Body of pancreas (tissue), 4 donors: Measurements from ENCODE around the gene NUP205. TPM values are rescaled to one million over a fixed set of nuclear protein-coding genes. Genes with fewer than 3 reads are reported as not detected.
"Not testable (repeated sequence)": the region's sequence is repeated elsewhere in the genome, so short reads cannot be mapped to it uniquely, and the experiment has no call there.

Experiments used
- ATAC-seq: fragments of 150-250 bp; one replicate; pipeline ENCODE4 v1.9.1; 2016
- DNase-seq, 4 donors: peaks; one replicate each; pipeline ENCODE4 v3.0.0-alpha.2; 2019
- H3K27ac ChIP-seq, 4 donors: fragments of 200-600 bp; sonication (generic); 1 replicate in 3 of 4; 2 replicates in 1 of 4; pipeline versions ENCODE4 v1.5.1 to v1.6.1; 2016 to 2019; ENCODE audit warnings: mild to moderate bottlenecking in 1 of 4, mixed read lengths in 1 of 4, moderate library complexity in 1 of 4
- H3K27me3 ChIP-seq, 2 donors: fragments of 200-600 bp; sonication (generic); one replicate each; pipeline ENCODE4 v1.6.0; 2016; ENCODE audit warnings: mild to moderate bottlenecking in 1 of 2
- H3K36me3 ChIP-seq, 2 donors: fragments of 200-600 bp; sonication (generic); replicated peaks in 1 of 2; 2 replicates each; pipeline ENCODE4 v1.5.1; 2016; ENCODE audit warnings: low read depth in 2 of 2; ENCODE audit not compliant: insufficient read depth in 1 of 2
- H3K4me1 ChIP-seq: fragments of 200-600 bp; sonication (generic); one replicate; pipeline ENCODE4 v1.6.0; 2016
- H3K4me3 ChIP-seq, 2 donors: fragments of 200-600 bp; sonication (generic); 1 replicate in 1 of 2; 2 replicates in 1 of 2; pipeline ENCODE4 v1.5.1; 2016 to 2019
- H3K9me3 ChIP-seq, 3 donors: fragments of 200-600 bp; sonication (generic); 1 replicate in 2 of 3; 2 replicates in 1 of 3; pipeline ENCODE4 v1.5.1; 2016
- POLR2A ChIP-seq, 3 donors: fragments of 450-650 bp; IDR thresholded peaks; one replicate each; pipeline ENCODE4 v1.6.1; 2016; ENCODE audit warnings: antibody characterized with exemption in 3 of 3, mild to moderate bottlenecking in 2 of 3
- WGBS, 2 donors: methylation state at CpG; one replicate each; pipeline ENCODE4 v1.1.5; 2017; 5-methylcytosine and 5-hydroxymethylcytosine counted together
- intact Hi-C: fragments of 100-400 bp; cut with DNase I; formaldehyde crosslinking; loops from one replicate; pipeline ENCODE4 v1.15.1; 2023
- total RNA-seq, 2 donors: library from RNA; depleted of rRNA; stranded (reverse); fragments of >200 nt; gene quantifications; one replicate each; pipeline ENCODE4 v1.1.0, GENCODE V29; 2016
- TF ChIP-seq, protein P1 (sequence below), 7 experiments: fragments of 450-650 bp in 4 of 7; fragments of 200-600 bp in 3 of 7; sonication (generic) in 3 of 7; IDR thresholded peaks; one replicate each; pipeline ENCODE4 v1.5.1; 2016 to 2019; ENCODE audit warnings: antibody characterized with exemption in 7 of 7

NUP205 gene
- total RNA-seq, 2 donors from 2014 or later: 13.7 to 24.4 TPM

DNA sequence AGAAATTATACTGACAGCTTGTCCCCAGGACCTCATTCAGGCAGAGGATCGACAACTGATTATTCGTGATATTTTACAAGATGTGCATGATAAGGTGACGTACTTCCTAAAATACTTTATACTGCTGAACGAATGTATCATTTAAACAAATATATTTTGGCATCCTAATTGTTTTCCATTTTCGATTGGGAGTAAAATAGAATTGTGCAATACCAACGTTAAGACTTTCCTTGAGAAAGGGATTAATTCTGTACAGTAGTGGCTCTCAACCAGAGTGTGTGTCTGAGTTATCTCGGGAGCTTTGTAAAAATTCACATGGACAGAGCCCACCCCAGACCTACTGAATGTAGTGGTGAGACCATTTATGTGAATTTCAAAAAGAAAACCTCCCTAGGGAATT is 60.8 kb downstream of the NUP205 start:
- TF ChIP-seq, protein P1, sequence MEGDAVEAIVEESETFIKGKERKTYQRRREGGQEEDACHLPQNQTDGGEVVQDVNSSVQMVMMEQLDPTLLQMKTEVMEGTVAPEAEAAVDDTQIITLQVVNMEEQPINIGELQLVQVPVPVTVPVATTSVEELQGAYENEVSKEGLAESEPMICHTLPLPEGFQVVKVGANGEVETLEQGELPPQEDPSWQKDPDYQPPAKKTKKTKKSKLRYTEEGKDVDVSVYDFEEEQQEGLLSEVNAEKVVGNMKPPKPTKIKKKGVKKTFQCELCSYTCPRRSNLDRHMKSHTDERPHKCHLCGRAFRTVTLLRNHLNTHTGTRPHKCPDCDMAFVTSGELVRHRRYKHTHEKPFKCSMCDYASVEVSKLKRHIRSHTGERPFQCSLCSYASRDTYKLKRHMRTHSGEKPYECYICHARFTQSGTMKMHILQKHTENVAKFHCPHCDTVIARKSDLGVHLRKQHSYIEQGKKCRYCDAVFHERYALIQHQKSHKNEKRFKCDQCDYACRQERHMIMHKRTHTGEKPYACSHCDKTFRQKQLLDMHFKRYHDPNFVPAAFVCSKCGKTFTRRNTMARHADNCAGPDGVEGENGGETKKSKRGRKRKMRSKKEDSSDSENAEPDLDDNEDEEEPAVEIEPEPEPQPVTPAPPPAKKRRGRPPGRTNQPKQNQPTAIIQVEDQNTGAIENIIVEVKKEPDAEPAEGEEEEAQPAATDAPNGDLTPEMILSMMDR (IDR thresholded peaks at IDR 0.05): no peak
- no peak for TF ChIP-seq POLR2A (IDR thresholded peaks at IDR 0.05)
- WGBS, 2 donors: 69 to 70% methylated on average over 7 of the region's 7 CpGs
- Histone ChIP-seq H3K9me3 (no peaks in the 10 kb centered on the region), H3K4me3 (no peak overlapping the region), H3K27ac (no peak overlapping the region), H3K4me1 (no peaks in the 10 kb centered on the region), H3K36me3 (peaks cover 0 to 11% of the 10 kb centered on the region in 2 donors), H3K27me3 (no peaks in the 10 kb centered on the region)
- intact Hi-C loops: no loop called here
- no peak for DNase-seq
- no peak for ATAC-seq

DNA sequence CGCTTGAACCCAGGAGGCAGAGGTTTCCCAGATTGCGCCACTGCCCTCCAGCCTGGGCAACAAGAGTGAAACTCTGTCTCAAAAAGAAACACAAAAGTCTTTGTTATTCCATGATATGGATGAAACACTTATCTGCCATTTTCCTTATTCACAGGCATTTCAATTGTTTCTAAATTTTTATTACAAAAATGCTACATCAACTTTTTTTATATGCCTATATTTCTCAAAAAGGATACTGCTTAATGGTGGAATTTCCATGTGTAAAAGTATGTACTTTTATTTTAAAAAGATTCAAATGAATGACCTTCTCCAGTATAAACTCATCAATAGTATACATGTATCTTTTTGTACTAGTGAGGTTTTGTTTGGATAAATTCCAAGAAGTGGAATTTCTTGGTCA is 62.7 kb downstream of the NUP205 start:
- ATAC-seq (no peak), DNase-seq (no peak)
- Histone ChIP-seq H3K27ac (no peak overlapping the region), H3K4me1 (no peaks in the 10 kb centered on the region), H3K9me3 (no peaks in the 10 kb centered on the region), H3K36me3 (peaks cover 0 to 11% of the 10 kb centered on the region in 2 donors), H3K4me3 (no peak overlapping the region), H3K27me3 (no peaks in the 10 kb centered on the region)
- WGBS, 2 donors: 97% methylated on average over 2 of the region's 2 CpGs
- intact Hi-C loops: no loop called here
- TF ChIP-seq POLR2A (IDR thresholded peaks at IDR 0.05): no peak
- TF ChIP-seq, protein P1 (IDR thresholded peaks at IDR 0.05): no peak

DNA sequence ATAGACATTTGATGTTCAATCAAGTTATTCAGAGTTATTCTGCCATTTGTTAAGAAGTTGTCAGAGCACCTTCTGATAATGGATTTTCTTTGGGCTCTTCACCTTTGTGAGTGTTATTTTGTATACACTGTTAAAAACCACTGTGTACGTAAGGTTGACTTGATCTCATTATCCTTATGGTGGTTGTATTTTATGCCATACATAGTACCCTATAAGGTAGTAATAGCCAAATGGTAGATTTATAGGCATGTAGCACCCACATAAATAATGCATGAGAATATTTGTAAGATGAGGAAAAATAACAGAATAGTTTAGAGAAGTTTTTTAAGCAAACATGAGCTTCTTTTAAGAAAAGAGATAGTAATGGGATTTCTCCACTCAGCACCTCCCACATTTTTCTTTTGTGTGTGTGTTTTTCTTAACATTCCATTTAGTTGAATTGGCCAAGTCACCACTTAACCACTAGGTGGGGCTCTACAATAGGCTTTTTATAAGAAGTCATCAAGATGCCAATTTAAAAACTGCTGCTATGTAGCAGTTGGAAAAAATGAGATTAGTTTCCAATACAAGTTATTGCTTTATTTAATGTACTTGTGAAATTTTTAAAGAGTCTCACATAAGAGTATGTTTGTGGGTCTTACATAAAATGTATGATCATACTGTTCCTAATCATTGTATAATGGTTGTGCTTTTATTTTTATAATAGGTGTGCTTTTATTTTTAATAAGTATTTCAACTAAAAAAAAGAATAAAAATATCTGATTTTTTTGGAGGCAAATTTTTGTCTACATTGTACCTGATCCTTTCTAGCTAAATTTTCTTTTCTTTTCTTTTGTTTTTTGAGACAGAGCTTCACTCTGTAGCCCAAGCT is 63.5 kb downstream of the NUP205 start:
- no peaks in the 10 kb centered on the region for H3K27me3 ChIP-seq
- TF ChIP-seq POLR2A (IDR thresholded peaks at IDR 0.05): no peak
- TF ChIP-seq, protein P1 (IDR thresholded peaks at IDR 0.05): peak; percentile 51 to 83 (median 75)
- no peak overlapping the region for H3K4me3 ChIP-seq
- H3K36me3 ChIP-seq: peaks cover 0 to 10% of the 10 kb centered on the region in 2 donors
- intact Hi-C loops: no loop called here
- peak; percentile 68 for ATAC-seq
- no peaks in the 10 kb centered on the region for H3K4me1 ChIP-seq
- WGBS, 2 donors: 22 to 42% methylated on average over 1 of the region's 1 CpG
- H3K27ac ChIP-seq: no peak overlapping the region
- H3K9me3 ChIP-seq: no peaks in the 10 kb centered on the region
- peak; percentile 36 to 70 (median 48) for DNase-seq

DNA sequence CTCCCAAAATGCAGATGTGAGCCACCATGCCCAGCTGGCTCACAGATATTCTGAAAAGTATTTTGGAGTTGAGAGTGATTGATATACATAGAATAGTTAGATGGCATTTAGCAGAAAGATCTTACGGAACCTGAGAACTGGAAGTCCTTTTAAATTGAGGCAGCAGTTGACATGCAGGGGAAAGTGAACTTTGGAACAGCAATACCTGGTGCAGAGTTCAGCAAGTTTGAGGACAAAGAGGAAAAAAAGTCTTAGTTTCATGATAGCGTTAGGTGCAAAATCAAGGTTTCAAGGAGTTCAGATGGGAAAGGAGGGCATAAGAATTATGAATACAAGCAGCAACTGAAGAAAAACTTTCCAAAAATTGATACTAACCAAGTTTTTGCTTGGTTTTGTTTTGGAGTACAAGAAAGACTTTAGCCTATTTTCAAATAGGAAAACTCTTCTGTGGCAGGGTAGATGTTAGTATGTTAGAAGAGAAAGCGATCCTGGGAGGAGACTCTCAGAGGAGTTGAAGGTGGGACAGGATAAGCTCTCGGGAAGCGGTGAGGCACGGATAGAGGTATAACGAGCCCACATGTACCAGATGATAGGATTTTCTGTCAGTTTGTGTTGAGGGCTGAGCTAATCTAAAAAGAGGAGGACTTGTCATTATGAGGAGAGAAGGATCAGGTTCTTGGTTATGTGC is 76.6 kb downstream of the NUP205 start:
- no peak overlapping the region for H3K27ac ChIP-seq
- ATAC-seq: no peak
- intact Hi-C loops: no loop called here
- TF ChIP-seq, protein P1 (IDR thresholded peaks at IDR 0.05): no peak
- no peak for TF ChIP-seq POLR2A (IDR thresholded peaks at IDR 0.05)
- no peak for DNase-seq
- WGBS, 2 donors: 96 to 98% methylated on average over 7 of the region's 7 CpGs
- peaks cover 0 to 12% of the 10 kb centered on the region in 2 donors for H3K36me3 ChIP-seq
- H3K27me3 ChIP-seq: no peaks in the 10 kb centered on the region
- no peak overlapping the region for H3K4me3 ChIP-seq
- H3K4me1 ChIP-seq: no peaks in the 10 kb centered on the region
- no peaks in the 10 kb centered on the region for H3K9me3 ChIP-seq

DNA sequence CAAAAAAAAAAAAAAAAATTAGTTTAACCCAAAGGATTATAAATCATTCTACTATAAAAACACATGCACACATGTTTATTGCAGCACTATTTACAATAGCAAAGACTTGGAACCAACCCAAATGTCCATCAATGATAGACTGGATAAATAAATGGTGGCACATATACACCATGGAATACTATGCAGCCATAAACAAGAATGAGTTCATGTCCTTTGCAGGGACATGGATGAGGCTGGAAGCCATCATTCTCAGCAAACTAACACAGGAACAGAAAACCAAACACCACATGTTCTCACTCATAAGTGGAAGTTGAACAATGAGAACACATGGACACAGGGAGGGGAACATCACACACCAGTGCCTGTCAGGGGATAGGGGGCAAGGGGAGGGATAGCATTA is 82.0 kb downstream of the NUP205 start:
- H3K4me1 ChIP-seq, ATAC-seq, H3K36me3 ChIP-seq, DNase-seq, H3K27me3 ChIP-seq, H3K4me3 ChIP-seq, H3K27ac ChIP-seq, H3K9me3 ChIP-seq: not testable (repeated sequence)
- intact Hi-C loops: loop anchor here (10.0 kb wide), 1 partner anchor 365 kb away; no protein-coding TSS in a partner anchor
